HT-29 (cell line): Measurements from ENCODE around the gene SLC12A6. TPM values are rescaled to one million over a fixed set of nuclear protein-coding genes. Genes with fewer than 3 reads are reported as not detected.
"Not testable (repeated sequence)": the region's sequence is repeated elsewhere in the genome, so short reads cannot be mapped to it uniquely, and the experiment has no call there.

Experiments used
- DNase-seq: peaks from one replicate; pipeline ENCODE4 v3.0.0-alpha.2; 2015; ENCODE audit warnings: low spot score
- total RNA-seq: library from RNA; depleted of rRNA; stranded (reverse); fragments of >200 nt; shearing (Covaris generic); gene quantifications from 2 replicates; pipeline ENCODE4 v1.2.3, GENCODE V29; 2014; rRNA removed

SLC12A6 gene
- total RNA-seq = 5.4 and 5.5 TPM in 2 replicates

DNA sequence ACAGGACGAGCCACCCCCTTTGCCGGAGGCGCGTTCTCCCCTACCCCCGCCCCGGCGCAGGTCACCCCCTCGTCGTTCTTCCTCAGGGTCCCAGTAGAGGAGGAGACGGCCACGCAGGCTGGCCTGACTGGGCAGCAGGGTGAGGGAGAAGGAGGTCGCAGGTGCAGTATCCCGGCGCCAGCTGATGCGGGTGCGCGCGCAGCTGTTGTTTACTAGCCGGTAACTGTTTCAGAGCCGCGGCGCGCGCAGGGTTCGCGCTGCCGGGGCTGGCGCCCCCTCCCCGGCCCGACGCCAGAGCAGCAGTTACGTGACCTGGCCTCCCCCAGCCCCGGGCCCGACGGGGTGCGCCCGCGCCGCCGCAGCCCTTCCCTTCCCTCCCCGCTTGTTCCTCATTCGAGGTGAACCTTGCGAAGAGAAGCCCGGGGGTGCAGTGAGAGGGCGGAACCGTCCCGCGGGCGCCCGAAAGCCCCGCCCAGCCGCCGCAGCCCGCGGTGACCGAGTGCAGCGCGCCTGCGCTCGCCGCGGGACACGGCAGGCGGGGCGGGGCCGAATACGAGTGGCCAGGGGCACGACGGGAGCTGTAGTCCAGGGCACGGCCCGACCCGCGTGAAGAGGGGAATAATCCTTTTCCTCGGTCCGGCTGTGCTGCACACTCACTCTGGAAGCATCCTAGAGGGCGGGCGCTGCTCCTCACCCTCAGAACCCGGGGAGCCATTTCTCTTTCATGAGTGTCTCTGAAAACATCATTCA, at the start of gene SLC12A6:
TSS of gene SLC12A6 (minus strand) at position 225 of the 750 bp plus-strand sequence. CDS start 1,101 bp downstream, outside the sequence.
- DNase-seq = peak; percentile 97

GRCh38 chr15:34381829-34382521, 44.4 kb upstream of the SLC12A6 start:
- not testable (repeated sequence) for DNase-seq

DNA sequence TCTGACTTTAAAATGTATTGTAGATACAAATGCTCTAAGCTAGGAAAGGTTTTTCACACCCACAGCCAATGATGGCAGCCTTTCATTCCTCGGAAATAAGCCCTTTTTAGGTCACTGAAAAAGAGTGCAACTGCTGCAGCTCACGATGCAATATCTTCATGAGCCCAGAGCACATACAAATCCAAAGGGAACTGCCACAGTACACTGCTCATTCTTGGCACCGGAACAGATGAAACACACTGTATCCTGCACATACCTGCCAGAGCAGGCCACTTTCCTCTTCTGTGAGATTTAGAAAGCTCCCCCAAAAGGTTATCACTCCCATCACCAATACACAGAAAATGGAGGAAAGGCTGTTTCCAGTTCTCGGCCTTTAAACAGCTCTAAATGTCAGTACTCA, 42.9 kb upstream of the SLC12A6 start:
- DNase-seq = not testable (repeated sequence)

DNA sequence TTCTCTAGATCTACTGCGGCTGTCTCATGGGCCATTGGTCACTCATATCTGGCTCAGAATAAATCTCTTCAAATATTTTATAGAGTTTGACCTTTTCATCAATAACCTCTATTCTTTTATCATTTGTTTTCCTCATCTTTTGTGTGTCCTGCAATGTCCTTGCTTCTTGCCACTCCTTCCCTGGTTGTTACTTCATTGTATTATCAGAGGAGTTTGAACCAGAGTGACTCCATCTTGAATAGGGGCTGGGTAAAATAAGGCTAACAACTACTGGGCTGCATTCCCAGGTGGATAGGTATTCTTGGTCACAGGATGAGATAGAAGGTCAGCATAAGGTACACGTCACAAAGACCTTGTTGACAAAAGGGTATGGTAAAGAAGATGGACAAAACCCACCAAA, 39.3 kb upstream of the SLC12A6 start:
- no peak for DNase-seq

GRCh38 chr15:34375541-34375940, 38.0 kb upstream of the SLC12A6 start:
- not testable (repeated sequence) for DNase-seq

GRCh38 chr15:34374816-34375215, 37.2 kb upstream of the SLC12A6 start:
- DNase-seq = no peak

GRCh38 chr15:34373951-34374350, 36.4 kb upstream of the SLC12A6 start:
- no peak for DNase-seq

GRCh38 chr15:34370643-34371042, 33.1 kb upstream of the SLC12A6 start:
- DNase-seq = no peak

DNA sequence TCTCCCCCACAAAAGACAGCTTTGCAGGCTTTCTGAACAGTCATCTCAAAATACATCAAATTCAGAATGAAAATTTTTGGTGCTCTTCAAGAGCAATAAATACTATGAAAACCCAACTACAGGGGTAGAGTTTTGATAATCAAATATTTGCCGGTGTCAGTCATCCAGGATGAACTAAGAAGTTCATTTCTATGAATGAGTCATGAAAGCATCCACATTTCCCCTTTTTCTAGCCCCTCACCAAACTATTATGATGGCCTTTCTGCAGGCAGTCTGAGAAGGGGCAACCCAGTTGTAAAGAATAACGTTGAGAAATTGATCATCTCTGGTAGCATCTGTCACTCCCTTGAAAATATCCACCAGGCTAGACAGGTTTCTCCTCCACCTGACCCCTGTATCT, 32.5 kb upstream of the SLC12A6 start:
- no peak for DNase-seq

DNA sequence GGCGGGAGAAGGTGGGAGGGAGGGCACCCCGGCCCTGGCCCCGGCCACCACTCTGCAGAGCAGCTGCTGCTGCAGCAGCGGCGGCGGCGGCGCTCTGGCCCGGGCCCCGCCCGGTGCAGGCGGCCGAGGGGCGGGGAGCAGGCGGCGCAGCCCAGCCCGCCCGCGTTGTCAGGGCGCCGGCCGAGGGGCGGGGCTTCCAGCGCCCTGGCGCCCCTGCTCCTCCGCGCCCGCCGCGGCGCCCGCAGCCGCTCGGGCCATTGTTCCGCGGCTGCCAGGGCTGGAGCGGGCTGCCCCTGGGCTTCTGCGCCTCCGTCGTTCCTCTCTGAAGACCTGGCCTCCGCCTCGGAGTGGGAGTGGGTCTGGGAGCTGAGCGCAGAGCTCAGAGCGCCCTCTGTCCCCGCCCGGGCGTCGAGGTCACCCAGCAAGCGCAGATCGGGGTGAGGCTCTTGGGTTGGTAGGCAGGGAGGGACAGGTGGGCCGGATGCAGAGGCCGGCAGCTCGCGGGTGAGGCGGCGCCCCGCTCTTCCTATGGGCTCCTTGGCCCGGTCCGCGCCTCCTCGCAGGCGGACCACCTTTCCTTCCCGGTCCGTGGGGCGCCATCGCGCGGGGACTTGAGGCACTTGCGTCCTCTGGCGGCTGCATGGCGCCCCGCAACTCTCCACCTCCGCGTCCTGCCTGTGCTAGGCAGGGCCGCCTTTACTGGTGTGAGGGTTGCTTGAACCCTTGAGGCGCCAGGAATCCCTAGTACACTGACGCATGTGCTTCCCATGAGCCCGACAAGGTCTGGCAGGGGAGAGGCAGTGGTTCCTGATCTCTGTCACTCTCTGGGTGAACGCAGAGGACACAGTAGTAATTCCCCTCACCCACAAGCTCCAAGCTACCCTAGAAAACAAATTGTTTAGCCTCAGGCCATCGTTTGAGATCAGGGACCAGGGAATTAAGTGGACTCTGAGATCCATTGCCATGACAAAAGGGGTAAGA, 29.8 kb upstream of the SLC12A6 start, which contains the start of gene LPCAT4:
TSS of gene LPCAT4 (minus strand) at position 96 of the 981 bp plus-strand sequence. CDS start 96 bp downstream, outside the sequence.
- DNase-seq = peak; percentile 98

DNA sequence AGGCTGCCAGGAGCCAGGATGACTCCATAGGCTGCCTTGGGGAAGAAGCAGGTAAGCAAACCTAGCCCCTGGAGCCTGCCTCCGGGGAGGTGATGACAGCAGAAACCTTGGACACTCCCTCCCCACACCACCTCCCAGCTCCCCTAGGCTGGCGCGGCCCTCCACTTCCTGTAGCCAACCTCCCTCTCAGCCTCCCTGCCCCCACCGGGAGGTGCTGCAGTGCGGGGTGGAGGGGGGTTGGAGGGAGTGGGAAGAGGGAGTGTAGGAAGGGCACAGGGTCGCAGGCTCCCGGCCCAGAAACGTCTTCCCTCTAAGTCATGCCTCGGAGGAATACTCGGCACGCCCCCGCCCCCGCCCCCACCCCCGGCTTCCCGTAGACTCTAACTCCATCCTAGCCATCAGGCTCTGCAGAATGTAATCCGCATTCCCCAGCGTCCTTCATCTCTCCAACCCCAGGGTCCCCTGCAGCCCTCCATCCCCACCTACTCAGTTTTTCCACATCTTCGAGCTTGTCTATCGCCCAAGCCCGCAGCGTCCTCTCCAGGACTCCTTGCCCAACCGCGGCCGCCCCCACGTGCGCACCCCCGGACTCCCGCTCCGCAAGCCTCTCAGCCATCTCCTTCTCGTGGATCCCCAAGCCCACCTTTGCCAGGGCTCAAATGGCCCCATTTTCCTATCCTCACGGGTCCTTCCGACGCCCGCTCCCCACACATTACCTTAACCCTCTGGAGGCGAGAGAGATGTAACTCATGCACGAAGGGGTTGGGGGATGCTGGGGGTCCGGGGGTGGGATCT, 28.9 kb upstream of the SLC12A6 start:
- DNase-seq = peak; percentile 74

- no peak for DNase-seq
These were observed 28.3 kb upstream of the SLC12A6 start for GRCh38 chr15:34365836-34366235.

GRCh38 chr15:34365091-34365825, 27.7 kb upstream of the SLC12A6 start:
- DNase-seq = no peak

- DNase-seq = no peak
These were observed 26.5 kb upstream of the SLC12A6 start for GRCh38 chr15:34364041-34364440.

- DNase-seq = no peak
These were observed 24.6 kb upstream of the SLC12A6 start for GRCh38 chr15:34362047-34362773.

DNA sequence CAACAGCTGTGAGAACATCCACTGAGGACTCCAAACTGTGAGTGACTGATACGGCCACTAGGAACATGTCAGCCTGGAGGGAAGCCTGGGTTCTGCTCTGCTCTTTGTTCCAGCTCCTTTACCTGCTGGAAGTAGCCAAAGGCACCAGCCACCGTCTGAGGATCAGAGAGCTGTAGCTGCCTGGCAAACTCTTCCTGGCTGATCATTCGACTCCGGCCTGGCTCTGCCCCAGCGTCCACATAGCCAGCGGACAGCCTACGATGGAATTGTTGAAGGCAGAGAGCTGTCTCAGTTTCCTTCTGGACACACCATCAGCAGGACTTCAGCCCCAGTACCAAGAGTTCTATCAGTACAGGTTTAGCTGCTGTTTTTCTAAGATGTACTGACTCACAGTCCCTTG, 23.7 kb upstream of the SLC12A6 start:
- no peak for DNase-seq

GRCh38 chr15:34360298-34360697, 22.7 kb upstream of the SLC12A6 start:
- peak; percentile 98 for DNase-seq

DNA sequence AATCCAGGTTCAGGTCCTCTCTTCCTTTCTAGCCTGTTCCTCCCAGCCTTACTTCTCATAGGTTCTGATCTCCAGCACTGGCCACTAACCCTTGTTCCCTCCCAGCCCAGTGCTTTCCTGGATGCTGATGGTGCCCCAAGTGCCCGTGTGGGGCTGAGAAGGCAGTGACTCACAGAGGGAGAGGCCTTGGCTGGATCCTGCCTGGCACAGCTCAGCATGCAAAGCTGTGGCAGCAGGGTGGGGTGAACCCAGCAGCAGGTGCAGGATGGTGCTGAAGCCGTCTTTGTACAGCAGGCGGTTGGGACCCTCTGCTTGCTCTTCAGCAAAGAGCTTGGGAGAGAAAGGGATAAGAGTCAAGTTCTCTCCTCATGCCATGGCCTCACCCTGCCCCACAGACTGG, 21.8 kb upstream of the SLC12A6 start:
- peak; percentile 73 for DNase-seq

DNA sequence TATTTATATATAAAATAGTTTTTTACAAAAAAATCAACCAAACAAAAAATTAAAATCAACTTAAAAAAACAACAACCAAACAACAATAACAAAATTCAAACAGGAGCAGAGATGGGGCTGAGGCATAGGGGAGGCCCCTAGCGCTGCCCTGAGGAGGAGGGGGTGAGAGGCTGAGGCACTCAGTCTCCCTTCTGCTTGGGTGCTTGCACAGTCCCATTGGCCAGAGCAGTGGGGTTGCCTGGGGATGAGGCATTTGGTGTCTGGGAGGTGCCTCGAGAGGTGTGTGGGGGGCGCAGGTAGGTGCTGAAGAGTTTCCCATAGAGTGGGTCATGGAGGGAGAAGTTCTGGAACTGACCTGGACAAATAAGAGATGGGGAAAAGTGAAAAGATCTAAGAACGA, 21.4 kb upstream of the SLC12A6 start:
- DNase-seq = no peak
